Stimulated activated CD8-positive, alpha-beta memory T cell treated with anti-CD3 and anti-CD28 coated beads, Interleukin-12 subunit alpha, Interleukin-12 subunit beta, amount 100 ng/mL, for 4 hours (primary cell): ENCODE data around the gene SLC16A9.

ENCODE experiments used
- DNase-seq: peaks from one replicate; pipeline ENCODE4 v3.0.0-alpha.2; 2020; ENCODE audit warnings: low read depth

Gene SLC16A9

DNA sequence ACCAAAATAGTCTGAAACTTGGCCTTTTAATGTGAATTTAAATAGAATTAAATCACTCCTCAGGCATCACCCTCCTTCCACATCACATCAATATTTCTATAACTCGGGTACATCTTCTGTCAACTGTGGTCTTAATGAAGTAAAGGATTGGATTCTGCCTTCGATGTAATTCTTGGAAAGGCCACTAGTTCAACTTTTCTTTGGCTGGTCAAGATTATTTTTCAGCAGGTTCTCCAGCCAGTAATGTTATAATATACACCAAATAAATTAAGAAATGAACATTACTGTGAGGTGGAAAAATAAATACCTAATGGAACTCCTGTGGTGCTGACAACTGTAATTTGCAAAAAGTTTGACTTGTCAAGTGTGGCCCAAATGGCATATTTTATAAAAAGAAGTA, 9.7 kb upstream of the SLC16A9 start:
- DNase-seq, result no peak

DNA sequence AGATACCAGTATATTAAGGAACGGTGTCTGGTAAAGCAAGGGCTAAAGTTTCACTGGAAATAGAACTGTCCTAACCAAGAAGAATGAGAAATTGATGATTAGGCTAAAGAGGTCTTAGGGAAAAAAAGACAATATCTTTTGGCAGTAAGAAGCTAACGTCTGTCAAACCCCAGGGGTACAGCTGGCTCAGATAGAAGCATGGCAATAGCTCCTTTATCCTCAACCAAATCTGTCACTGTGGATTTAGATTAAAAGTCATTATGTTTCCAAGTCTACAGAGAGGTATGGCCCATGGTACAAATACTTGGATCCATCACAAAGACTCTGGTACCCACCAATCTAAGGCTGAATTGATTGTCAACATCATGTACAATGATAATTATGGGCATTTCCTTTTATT, 8.6 kb upstream of the SLC16A9 start:
- DNase-seq, result no peak

DNA sequence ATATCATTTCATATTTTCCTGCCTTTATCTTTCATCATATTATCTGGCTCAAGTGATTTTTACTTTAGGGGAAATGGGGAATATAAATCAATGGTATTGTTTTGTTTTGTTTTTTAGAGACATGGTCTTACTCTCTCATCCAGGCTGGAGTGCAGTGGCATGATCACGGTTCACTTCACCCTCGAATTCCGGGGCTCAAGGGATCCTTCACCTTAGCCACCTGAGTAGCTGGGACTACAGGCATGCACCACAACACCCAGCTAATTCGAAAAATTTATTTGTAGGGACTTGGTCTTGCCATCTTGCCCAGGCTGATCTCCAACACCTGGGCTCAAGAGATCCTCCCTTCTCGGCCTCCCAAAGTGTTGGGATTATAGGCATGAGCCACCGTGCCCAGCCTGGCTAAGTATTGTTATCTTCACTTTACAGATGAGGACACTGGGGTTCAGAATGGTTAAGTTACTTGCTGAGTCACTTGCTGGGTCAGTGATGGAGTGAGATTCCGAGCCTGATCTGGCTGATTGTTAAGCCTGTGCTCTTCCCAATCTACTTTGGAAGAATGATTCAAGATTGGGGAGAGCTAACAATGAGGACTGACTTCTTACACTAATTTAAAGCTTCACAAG, 3.7 kb upstream of the SLC16A9 start:
- no peak for DNase-seq

DNA sequence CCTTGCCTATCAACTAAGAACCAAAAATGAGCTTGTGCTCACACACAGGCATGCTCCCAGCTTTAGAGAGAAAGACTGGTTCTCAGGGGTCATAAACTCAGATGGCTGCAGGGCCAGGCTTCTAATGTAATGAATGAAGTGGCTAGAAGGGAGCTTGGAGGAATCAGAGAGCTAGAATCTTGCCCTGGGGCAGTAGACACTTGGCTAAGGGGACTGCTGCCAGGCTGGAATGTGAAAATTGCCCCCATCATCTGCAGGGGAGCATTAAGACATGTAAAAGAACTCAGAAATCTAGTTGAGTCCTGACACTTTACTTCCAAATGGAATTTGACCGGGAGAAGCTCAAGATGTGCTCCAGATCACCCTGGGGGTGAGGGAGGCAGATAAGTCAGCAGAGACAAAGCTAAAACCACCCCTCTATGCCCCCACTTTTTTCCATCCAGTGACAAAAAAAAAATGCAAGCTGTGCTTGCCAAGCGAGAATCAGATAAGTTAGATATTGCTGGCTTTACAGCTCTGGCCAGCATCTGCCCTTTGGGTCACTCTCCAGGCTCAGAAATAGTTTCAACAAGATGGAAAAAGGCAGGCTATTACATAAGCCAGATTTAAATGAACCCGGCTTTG, 2.3 kb upstream of the SLC16A9 start:
- no peak for DNase-seq

DNA sequence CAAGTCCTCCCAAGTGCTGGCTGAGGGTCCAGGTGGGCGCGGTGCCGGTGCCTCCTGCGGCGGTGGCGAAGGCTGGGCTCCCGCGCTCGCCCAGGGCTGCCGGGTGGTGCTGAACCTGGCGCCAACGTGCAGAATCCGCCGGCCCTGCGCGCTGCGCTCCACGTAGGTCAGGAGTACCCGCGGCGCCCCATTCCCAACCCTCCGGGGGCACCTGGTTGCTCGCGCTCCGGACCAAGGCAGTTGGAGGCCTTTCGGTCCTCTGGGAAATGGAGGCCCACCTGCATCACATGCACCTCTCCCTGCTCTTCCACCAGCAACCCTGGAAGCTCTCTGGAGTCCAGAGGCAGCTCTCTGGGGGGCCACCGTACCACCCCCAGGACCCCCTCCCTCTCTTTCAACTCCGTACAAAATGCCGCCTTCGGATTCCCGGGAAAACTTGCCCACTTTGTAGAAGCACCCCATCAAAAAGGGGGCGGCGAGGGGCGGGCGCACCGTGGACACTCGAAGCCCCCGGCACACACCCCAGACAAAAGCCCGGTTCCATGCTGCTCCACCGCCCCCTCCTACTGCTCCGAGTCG, 745 bp downstream of the SLC16A9 start:
- DNase-seq, result no peak

DNA sequence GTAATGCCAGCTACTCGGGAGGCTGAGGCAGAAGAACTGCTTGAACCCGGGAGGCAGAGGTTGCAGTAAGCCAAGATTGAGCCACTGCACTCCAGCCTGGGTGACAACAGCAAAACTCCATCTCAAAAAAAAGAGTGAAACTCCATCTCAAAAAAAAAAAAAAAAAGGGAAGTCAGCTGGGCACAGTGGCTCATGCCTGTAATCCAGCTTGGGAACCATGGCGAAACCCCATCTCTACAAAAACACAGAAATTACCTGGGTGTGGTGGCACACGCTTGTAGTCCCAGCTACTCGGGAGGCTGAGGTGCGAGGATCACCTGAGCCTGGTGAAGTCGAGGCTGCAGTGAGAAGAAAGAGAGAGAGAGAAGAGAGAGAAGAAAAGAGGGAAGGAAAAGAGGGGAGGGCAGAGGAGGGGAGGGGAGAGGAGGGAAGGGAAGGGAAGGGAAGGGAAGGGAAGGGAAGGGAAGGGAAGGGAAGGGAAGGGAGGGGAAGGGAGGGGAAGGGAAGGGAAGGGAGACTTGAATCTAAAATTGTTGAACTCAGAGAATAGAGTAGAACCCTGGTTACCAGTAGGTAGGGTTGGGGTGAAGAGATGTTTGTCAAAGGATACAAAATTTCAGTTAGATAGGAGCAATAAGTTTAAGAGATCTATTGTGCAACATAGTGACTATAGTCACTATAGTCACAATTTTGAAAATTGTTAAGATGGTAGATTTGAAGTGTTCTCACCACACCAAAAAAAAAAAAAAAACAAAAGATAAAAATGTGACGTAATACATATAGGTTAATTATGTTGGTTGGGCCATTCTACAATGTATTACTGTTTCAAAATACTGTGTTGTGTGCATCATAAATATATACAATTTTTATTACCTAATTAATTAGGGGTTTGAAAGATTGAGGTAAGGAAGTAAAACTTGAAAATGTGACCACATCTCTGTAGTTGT, 2.5 kb downstream of the SLC16A9 start:
- no peak for DNase-seq

DNA sequence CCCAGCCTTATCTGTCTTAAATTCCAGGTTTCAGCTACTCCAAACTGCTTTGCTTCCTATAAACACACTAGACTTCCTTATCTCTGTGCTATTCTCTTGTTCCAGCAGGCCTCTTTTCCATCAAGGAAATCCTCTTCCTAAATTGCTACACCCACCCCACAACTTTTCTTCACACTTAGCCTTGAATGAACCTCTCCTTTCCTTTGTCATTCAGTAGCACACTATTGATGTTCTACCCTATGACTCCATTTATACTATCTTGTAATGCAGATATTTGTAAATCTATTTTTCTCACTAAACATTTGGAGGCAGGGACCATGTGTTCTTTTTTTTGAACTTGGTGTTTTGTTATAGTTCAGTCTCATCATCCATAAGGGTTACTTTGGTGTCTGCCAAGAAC, 3.7 kb downstream of the SLC16A9 start:
- no peak for DNase-seq

DNA sequence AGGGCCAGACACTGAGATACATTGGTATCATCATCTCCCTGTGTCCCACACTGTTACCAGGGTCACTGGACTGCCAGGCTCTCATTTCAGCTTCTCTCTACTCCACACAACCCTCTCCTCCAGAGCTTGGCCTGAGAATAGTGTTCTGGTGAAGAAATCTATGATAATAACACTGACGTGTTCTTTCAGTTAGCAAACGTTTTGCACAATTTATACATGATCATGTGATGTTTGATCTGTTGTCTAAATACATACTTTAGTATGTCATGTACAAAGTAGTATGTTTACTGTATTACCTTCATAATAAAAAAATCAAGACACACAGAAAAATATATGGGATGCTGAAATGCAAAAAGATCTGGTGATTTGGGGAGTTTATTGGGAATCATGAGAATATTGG, 5.0 kb downstream of the SLC16A9 start:
- DNase-seq, result no peak

DNA sequence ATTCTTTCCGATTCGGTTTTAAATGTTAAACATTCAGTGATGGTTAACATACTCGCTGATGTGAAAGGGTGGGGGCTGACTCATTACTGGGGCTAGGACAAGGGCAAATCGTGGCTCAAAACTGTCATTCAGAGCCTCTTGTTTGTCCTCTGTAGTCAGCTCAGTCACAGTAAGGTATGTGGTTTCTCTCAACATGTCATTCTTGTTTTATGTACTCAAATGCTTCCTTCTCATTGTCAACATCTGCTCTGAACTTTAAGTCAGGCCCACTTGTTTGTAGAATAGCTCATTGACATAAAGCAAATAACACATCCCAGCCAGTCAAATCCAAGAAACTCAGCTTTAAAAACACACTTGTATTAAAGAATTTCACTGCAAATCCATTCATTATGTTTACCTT, 7.3 kb downstream of the SLC16A9 start:
- no peak for DNase-seq

DNA sequence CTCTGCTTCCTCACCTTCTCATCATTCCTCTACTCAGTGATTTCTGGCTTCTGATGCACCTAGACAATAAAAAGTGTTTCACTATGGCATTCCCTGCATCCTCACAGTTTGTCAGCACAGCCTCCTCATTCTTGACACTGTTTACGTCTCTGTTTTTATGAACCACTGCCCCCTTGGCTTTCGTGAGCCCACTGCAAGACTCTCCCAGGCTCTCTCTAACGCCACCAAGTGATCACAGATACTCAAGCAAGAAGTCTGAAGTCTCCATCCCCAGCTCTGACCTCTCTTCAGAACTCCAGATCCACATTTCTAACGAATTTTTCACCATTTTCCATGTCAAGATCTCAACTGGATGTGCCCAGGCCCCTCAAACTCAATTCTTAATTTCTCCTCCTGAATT, 8.9 kb downstream of the SLC16A9 start:
- DNase-seq, result no peak

DNA sequence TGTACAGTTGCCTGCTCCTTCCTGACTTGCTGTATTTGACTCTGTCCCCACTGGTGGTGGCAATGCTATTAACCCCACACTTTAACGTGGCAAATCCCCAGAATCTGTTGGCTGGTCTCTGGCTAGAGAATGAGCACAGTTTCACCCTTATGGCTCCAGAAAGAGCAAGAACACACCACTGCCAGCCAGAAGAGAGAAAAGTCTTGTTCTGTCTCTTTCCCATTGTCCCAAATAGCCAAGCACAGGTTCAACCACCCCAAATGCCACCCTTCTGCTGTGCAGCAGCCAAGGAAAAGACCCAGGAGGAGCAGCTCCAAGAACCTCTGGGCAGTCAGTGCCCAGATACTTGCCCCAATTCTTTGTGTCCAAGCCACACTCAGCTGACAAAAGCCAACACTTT, 11.3 kb downstream of the SLC16A9 start:
- DNase-seq, result no peak

DNA sequence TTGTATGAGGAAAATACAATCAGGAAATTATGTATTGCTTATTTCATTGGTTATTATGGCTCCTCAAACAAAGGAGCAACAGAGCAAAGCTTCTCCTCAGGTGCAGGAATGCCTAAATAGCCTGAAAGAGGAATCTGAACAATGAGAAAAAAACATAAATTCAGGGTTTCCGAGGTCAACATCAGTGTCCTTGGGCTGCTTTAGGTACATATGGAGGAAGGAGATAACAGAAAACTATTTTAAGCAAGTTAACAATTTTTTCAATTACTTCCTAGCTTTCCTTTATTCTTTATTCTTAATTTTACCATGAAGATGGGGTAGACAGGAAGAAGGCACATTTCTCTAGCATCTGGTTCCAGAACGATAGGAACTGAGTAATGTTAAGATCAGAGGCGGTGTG, 14.0 kb downstream of the SLC16A9 start:
- DNase-seq, result no peak

DNA sequence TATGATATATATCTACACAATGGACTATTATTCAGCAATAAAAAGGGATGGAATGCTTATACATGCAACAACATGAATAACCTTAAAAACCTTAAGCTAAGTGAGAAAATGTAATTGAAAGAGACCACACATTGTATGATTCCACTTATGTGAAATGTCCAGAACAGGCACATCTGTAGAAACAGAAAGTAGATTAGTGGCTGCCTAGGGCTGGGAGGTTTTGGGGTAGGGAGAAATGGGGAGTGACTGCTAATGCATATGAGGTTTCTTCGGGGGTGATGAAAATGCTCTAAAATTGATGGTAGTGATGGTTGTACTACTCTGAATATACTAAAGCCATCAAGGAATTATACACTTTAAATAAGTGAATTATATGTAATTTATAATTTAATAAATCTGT, 14.7 kb downstream of the SLC16A9 start:
- DNase-seq, result no peak

DNA sequence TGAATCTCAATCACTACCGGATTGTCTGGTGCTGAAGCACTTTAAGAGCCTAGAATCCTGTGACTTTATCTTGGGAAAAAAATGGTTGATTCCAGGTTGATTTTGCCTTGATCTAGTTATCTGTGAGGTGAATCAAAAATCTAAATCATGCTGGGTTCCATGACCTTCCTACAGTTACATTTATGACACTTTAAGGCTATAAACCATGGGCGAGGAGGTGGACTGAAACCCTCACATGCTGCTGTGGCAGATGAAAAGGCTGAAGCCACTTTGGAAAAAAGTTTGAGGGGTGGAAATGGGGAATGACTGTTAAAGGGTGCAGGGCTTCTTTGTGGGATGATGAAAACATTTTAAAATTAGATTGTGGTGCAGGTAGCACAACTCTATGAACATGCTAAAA, 17.5 kb downstream of the SLC16A9 start:
- no peak for DNase-seq

DNA sequence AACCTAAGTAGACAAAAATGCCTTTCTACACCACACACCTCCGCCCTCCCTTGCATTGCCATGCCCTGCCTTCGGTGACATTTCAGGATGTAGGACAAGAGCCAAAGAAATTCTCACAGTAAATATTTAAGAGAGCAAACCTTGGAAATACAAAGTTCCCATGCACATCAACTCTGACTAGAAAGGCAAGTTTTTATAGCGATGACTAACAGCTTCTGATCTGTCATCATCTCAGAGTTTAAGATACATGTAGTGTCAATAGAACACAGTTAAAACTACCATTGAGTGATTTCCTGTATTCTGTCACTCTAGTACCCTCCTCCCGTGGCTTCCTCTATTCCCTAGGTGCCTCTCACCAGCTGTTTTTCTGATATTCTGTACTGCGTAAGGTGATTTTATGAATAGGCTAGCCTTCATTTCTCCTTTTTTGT, 20.7 kb downstream of the SLC16A9 start:
- no peak for DNase-seq

DNA sequence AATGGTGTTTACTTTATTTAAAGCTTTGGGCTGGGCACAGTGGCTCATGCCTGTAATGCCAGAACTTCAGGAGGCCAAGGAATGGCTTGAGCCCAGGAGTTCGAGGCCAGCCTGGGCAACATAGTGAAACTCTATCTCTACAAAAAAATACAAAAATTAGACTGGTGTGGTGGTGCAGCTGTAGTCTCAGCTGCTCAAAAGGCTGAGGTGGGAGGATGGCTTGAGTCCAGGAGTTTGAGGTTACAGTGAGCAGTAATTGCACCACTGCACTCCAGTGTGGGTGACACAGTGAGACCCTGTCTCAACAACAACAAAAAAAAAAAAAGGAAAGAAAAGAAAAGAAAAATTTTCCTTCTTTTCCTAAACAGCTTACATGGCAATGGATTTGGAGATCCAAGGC, 22.0 kb downstream of the SLC16A9 start:
- DNase-seq, result no peak

DNA sequence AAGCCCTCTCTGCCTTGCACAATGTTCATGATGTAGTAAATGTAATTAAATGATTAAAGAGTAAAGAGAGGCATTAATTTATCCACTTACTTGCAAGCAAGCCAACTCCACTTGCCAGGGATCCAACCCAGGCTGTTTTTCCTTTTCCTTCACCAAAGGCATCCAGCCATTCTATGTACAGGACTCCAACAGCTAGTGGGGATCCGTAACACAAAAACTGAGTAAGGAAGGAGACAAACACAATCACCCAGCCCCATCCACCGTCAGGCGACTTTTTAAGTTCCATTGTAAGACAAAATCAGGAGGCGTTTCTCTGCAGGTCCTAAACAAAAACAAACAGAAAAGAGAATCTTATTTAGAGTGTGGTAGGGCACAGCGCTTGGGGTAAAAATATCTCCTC, 25.6 kb downstream of the SLC16A9 start:
- no peak for DNase-seq

DNA sequence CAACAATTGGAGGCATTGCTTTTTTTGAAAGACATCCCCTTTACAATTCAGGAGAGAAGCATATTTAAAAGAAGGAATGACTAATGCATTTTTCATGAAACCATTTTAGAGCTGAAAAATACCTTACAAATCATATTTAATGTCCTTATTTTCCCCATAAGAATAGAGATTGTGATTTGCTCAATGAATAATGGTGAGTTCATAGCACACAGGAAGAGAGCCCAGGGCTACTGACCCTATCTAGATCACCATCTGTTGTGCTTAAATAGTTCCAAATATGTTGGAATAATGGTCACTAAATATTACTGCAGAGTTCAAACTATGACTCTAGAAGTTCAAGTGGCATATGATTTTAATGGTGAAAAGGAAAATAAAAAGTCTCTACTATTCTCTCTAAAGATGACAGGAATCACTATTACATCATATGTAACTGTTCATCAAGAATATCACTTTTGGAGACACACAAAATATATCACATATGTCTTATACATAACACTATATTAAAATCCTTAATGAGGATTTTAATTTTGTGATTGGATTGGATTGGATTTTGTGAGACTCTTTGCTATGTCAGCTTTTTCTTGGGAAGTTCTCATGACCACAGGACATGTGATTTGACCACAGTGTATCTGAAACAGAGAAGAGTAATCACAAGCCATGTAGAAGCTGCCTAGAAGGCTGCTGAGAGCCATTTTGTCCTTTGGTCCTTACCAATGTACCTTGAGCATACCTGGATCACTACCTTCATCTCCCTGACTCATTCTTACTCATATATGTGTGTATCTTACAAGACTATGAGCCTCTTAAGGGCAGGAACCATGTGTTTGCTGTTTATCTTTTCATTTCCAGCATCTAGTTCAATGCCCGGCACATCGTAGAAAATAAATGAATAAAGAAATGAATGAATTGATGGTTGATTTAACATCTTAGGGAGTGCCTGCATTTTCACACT, 26.4 kb downstream of the SLC16A9 start:
- no peak for DNase-seq

DNA sequence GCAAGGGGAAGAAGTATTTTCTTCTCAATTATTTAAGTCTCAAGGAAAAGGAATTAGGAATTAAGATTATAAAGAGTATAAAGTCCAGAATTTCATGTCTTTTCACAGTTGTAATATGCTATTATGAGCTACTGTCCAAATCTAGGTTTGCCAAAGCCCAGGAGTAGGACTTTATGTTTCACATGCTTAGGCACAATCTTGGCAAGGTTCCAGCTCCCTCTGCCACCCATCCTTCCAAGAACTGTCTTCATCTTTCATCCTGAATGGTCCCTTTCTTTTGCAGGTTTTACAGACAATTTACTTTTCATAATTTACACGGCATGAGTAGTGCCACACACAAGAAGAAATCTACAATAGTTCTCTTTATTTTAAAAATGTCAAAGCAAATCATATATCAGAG, 29.5 kb downstream of the SLC16A9 start:
- no peak for DNase-seq

DNA sequence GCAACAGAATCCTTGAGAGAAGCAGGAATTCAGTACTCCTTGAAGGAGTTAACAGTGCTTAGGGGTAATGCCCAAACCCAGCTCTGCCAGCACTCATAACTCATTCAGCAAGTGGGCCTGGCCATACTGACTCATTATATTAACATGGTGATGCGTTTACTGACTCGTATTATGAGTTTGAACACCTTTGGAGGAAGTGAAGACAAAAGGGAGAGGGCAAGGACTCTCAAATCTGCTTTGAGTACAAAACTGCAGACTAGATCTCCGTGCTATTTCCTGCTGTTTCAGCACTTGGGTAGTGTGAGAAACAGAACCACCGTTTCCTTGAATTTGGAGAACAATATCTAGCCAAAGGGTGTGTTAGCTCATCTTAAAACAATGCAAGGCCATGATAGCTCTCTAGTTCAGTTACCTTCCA, 30.8 kb downstream of the SLC16A9 start:
- DNase-seq, result no peak

DNA sequence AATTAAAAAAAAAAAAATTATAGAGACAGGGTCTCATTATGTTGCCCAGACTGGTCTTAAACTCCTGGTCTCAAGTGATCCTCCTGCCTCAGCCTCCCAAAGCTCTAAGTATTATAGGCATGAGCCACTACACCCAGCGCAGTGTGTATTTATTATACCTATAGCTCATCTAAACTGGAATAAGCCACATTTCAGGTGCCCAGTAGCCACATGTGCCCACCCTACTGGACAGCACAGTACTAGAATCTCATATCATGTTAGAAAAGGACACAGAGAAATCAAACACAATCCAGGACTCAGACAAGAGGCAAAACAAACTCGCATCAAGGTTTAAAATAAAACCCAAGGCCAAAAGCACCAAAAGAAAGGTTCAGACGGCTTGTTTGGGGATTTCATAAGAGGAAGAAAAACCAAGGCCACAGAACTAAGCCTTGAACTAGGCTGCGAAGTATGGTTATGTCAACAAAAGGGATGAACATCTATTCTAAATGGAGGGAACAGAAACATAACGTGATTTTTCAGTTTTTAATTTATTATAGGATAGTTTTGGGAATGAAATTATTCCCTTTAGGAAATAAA, 32.3 kb downstream of the SLC16A9 start:
- no peak for DNase-seq
